ENCODE data around the gene FXR1. TPM values are rescaled to one million over a fixed set of nuclear protein-coding genes. Genes with fewer than 3 reads are reported as not detected.
A peak's percentile ranks its signal among the peaks of the same experiment; 100 is the strongest.

Gene FXR1
- total and polyA plus RNA-seq, 2 donors (not counting 1 experiment from before 2014, with no cell fraction given), result 148 to 252 TPM

- Histone ChIP-seq H3K27ac (ENCODE audit: insufficient read depth, low read length) (no peak overlapping the region), H3K4me3 (replicated peaks in 1 of 4; ENCODE audit: control extremely low read depth in 1 of 4, insufficient read depth in 1 of 4, low read depth in 3 of 4, low read length in 4 of 4) (no peak overlapping the region), H2AFZ (ENCODE audit: low read length) (no peak overlapping the region), H3K79me2 (ENCODE audit: control insufficient read depth, insufficient read depth, low read length) (no peaks in the 10 kb centered on the region), H3K9ac (ENCODE audit: insufficient read depth, low read length) (no peak overlapping the region), H3K9me3 (ENCODE audit: control insufficient read depth, insufficient read depth, low read depth, low read length) (no peaks in the 10 kb centered on the region), H3K4me1 (ENCODE audit: control insufficient read depth, extremely low read depth, insufficient read depth, low read length) (no peaks in the 10 kb centered on the region), H3K27me3 (ENCODE audit: control insufficient read depth, insufficient read depth, low read length) (no peaks in the 10 kb centered on the region), H3K36me3 (ENCODE audit: control insufficient read depth, insufficient read depth, low read length) (no peaks in the 10 kb centered on the region), H3K4me2 (ENCODE audit: extremely low read depth, insufficient read depth, low read length) (no peak overlapping the region), H4K20me1 (ENCODE audit: control insufficient read depth, extremely low read depth, insufficient read depth, low read length) (no peaks in the 10 kb centered on the region)
- DNase-seq (ENCODE audit: low read depth in 2 of 2), result no peak
- TF ChIP-seq EZH2 (IDR thresholded peaks at IDR 0.05; ENCODE audit: low read length, missing control alignments) (no peak), CTCF (conservative IDR thresholded peaks at IDR 0.05 in 1 of 2, IDR thresholded peaks at IDR 0.05 in 1 of 2; ENCODE audit: low read depth in 1 of 2, low read length in 2 of 2) (no peak)
These were observed 96.3 kb downstream of the FXR1 start for GRCh38 chr3:181008796-181009195.

DNA sequence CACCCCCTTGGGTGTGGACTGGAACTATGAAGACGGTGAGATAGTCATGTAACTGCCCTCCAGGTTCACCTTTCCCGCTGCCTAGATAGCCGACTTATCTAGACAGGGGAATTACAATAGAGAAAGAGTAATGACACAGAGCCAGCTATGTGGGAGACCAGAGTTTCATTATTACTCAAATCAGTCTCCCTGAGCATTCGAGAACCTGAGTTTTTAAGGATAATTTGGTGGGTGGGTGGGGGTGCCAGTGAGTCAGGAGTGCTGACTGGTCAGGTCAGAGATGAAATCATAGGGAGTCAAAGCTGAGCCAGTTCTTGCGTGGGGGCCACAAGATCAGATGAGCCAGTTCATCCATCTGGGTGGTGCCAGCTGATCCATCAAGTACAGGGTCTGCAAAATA is 96.8 kb downstream of the FXR1 start:
- H3K9me3 ChIP-seq (ENCODE audit: control insufficient read depth, insufficient read depth, low read depth, low read length), result no peaks in the 10 kb centered on the region
- no peak overlapping the region for H3K4me3 ChIP-seq (replicated peaks in 1 of 4; ENCODE audit: control extremely low read depth in 1 of 4, insufficient read depth in 1 of 4, low read depth in 3 of 4, low read length in 4 of 4)
- H2AFZ ChIP-seq (ENCODE audit: low read length), result no peak overlapping the region
- H3K27ac ChIP-seq (ENCODE audit: insufficient read depth, low read length), result no peak overlapping the region
- H3K27me3 ChIP-seq (ENCODE audit: control insufficient read depth, insufficient read depth, low read length), result no peaks in the 10 kb centered on the region
- TF ChIP-seq EZH2 (IDR thresholded peaks at IDR 0.05; ENCODE audit: low read length, missing control alignments), result no peak
- no peak for TF ChIP-seq CTCF (conservative IDR thresholded peaks at IDR 0.05 in 1 of 2, IDR thresholded peaks at IDR 0.05 in 1 of 2; ENCODE audit: low read depth in 1 of 2, low read length in 2 of 2)
- H3K4me2 ChIP-seq (ENCODE audit: extremely low read depth, insufficient read depth, low read length), result no peak overlapping the region
- H3K9ac ChIP-seq (ENCODE audit: insufficient read depth, low read length), result no peak overlapping the region
- peak in 1 of 2 donors; percentile 2 for DNase-seq (ENCODE audit: low read depth in 2 of 2)
- H3K79me2 ChIP-seq (ENCODE audit: control insufficient read depth, insufficient read depth, low read length), result no peaks in the 10 kb centered on the region
- no peaks in the 10 kb centered on the region for H4K20me1 ChIP-seq (ENCODE audit: control insufficient read depth, extremely low read depth, insufficient read depth, low read length)
- H3K4me1 ChIP-seq (ENCODE audit: control insufficient read depth, extremely low read depth, insufficient read depth, low read length), result no peaks in the 10 kb centered on the region
- no peaks in the 10 kb centered on the region for H3K36me3 ChIP-seq (ENCODE audit: control insufficient read depth, insufficient read depth, low read length)

DNA sequence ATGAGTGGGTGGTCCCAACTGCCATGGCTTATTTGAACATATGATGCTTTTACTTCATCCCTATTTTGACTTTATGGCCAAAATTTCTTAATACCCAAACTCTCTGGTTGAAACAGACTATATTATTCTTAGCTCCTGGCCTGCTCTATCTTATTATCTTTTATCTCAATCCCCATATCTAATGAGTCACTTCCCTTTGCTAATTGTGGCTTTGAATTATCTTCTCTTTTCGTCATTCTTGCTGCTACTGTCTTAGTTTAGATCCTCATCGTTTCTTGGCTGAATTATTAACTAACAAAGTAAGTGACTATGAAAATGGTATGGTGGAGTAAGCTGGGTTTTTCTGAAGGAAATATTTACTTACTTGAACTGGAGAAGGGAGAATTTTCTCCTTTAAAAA is 105.2 kb downstream of the FXR1 start:
- Histone ChIP-seq H3K9me3 (ENCODE audit: control insufficient read depth, insufficient read depth, low read depth, low read length) (no peaks in the 10 kb centered on the region), H3K79me2 (ENCODE audit: control insufficient read depth, insufficient read depth, low read length) (no peaks in the 10 kb centered on the region)
- TF ChIP-seq EZH2 (IDR thresholded peaks at IDR 0.05; ENCODE audit: low read length, missing control alignments) (no peak), CTCF (conservative IDR thresholded peaks at IDR 0.05 in 1 of 2, IDR thresholded peaks at IDR 0.05 in 1 of 2; ENCODE audit: low read depth in 1 of 2, low read length in 2 of 2) (no peak)

More for the DNA sequence above, 105.2 kb downstream of the FXR1 start:
- H3K9ac ChIP-seq (ENCODE audit: insufficient read depth, low read length), result no peak overlapping the region
- no peak overlapping the region for H3K27ac ChIP-seq (ENCODE audit: insufficient read depth, low read length)
- H3K4me1 ChIP-seq (ENCODE audit: control insufficient read depth, extremely low read depth, insufficient read depth, low read length), result no peaks in the 10 kb centered on the region
- H3K36me3 ChIP-seq (ENCODE audit: control insufficient read depth, insufficient read depth, low read length), result no peaks in the 10 kb centered on the region
- no peak overlapping the region for H2AFZ ChIP-seq (ENCODE audit: low read length)
- H3K27me3 ChIP-seq (ENCODE audit: control insufficient read depth, insufficient read depth, low read length), result no peaks in the 10 kb centered on the region
- no peaks in the 10 kb centered on the region for H4K20me1 ChIP-seq (ENCODE audit: control insufficient read depth, extremely low read depth, insufficient read depth, low read length)
- peak in 1 of 2 donors; percentile 25 for DNase-seq (ENCODE audit: low read depth in 2 of 2)
- H3K4me3 ChIP-seq (replicated peaks in 1 of 4; ENCODE audit: control extremely low read depth in 1 of 4, insufficient read depth in 1 of 4, low read depth in 3 of 4, low read length in 4 of 4), result no peak overlapping the region
- H3K4me2 ChIP-seq (ENCODE audit: extremely low read depth, insufficient read depth, low read length), result no peak overlapping the region

Data from fibroblast of lung (primary cell).